ENCODE data around the gene TRIM46.
"Not testable (repeated sequence)": the region's sequence is repeated elsewhere in the genome, so short reads cannot be mapped to it uniquely, and the experiment has no call there.

The TRIM46 gene

DNA sequence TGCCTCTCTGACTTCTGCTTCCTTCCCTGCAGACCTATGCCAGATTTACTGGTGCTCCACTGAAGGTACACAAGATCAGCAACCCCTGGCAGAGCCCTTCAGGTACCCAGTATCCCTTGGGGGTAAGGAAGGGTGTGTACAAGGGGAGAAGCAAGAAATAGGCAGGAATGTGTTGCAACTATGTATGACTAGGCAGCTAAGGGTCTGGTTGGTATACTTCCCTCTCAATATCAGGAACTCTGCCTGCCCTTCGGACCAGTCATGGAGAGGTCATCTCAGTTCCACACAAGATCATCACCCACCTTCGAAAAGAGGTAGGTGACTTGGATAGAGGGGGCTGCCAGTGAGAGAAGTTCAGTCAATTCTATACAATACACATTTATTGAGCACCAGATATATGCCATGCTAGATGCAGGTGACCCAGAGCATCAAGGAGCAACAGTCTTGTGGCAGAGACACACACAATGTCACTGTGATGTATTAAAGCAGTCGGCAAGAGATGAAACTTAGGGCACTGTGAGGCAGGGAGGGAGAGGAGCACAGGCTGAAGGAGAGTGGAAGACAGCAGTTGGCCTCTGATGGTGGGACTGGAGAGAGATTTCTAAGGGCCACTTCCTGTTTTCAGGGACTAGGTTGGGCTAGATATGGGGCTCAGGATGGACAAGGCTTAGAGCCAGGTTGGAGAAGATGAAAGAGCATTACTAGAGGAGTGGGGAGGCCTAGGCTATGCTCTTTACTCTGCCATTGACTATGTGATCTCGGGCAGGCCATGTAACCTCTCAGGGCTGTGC is 36.9 kb downstream of the TRIM46 start:
- H3K4me2 ChIP-seq (ENCODE audit: low read depth, low read length): peak overlapping the region; percentile 86; the same call in 1 of the 2 replicates

DNA sequence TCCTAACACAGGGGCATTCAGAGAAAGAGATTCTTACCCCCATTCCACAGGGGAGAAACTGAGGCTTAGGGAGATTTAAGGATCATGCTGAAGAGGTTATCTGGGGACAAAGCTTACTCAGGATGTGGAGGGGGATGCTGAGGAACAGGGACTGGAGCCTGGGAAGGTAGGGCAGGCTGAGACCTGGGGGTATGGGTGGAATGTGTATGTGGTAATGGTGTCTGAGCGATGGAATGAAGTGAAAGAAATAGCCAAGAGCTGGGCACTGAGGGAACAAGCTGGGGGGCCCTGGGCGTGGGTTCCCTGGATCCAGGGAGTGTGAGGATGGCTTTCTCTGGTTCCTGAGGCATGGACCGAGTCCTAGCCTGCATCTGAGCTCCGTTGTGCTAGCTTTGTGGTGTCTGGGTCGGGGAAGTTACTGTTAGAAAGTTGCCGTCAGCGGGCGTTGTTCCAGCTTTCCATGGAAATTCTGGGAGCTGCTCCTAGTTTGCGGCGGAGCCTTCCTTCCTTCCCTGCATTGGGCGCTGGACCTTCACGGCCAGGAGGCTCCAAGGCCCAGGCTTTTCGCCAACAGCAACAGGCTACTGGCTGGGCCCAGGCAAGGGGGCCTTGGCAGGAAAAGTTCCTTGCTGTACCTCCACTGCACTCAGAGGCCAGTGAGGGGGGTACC is 37.9 kb downstream of the TRIM46 start:
- not testable (repeated sequence) for H3K4me3 ChIP-seq (ENCODE audit: low read length); H3K79me2 ChIP-seq (ENCODE audit: low read length); H3K4me2 ChIP-seq (ENCODE audit: low read depth, low read length); H3K36me3 ChIP-seq (replicated peaks; ENCODE audit: insufficient read depth, low read length); H3K9me2 ChIP-seq (replicated peaks; ENCODE audit: insufficient read depth, low read length); H2AFZ ChIP-seq (ENCODE audit: low read length); H3K9ac ChIP-seq (ENCODE audit: low read length); H3K9me3 ChIP-seq (replicated peaks; ENCODE audit: insufficient read depth, low read length); DNase-seq; H3K27me3 ChIP-seq (replicated peaks; ENCODE audit: insufficient read depth, low read length); H3K27ac ChIP-seq (ENCODE audit: low read length); H4K20me1 ChIP-seq (ENCODE audit: insufficient read depth, low read length)
- Histone ChIP-seq H3F3A (ENCODE audit: insufficient read depth, low read length) (peaks cover 10% of the 10 kb centered on the region), H3K4me1 (ENCODE audit: low read length) (peaks cover 13% of the 10 kb centered on the region)

More for the DNA sequence above, 36.9 kb downstream of the TRIM46 start:
- H3K9ac ChIP-seq (ENCODE audit: low read length): no peak overlapping the region
- peaks cover 10% of the 10 kb centered on the region for H3F3A ChIP-seq (ENCODE audit: insufficient read depth, low read length)
- H3K79me2 ChIP-seq (ENCODE audit: low read length): peaks cover 9% of the 10 kb centered on the region; the same call in 1 of the 2 replicates
- no peak overlapping the region for H3K4me3 ChIP-seq (ENCODE audit: low read length)
- no peaks in the 10 kb centered on the region for H3K27me3 ChIP-seq (replicated peaks; ENCODE audit: insufficient read depth, low read length)
- no peak overlapping the region for H2AFZ ChIP-seq (ENCODE audit: low read length)
- no peaks in the 10 kb centered on the region for H3K36me3 ChIP-seq (replicated peaks; ENCODE audit: insufficient read depth, low read length)
- no peaks in the 10 kb centered on the region for H3K9me3 ChIP-seq (replicated peaks; ENCODE audit: insufficient read depth, low read length)
- peaks cover 13% of the 10 kb centered on the region for H3K4me1 ChIP-seq (ENCODE audit: low read length)
- DNase-seq: no peak
- TF ChIP-seq, protein P1, sequence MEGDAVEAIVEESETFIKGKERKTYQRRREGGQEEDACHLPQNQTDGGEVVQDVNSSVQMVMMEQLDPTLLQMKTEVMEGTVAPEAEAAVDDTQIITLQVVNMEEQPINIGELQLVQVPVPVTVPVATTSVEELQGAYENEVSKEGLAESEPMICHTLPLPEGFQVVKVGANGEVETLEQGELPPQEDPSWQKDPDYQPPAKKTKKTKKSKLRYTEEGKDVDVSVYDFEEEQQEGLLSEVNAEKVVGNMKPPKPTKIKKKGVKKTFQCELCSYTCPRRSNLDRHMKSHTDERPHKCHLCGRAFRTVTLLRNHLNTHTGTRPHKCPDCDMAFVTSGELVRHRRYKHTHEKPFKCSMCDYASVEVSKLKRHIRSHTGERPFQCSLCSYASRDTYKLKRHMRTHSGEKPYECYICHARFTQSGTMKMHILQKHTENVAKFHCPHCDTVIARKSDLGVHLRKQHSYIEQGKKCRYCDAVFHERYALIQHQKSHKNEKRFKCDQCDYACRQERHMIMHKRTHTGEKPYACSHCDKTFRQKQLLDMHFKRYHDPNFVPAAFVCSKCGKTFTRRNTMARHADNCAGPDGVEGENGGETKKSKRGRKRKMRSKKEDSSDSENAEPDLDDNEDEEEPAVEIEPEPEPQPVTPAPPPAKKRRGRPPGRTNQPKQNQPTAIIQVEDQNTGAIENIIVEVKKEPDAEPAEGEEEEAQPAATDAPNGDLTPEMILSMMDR (IDR thresholded peaks at IDR 0.05; ENCODE audit: low read length): no peak
- no peak for TF ChIP-seq EZH2phosphoT487 (IDR thresholded peaks at IDR 0.05; ENCODE audit: low read length)
- TF ChIP-seq EZH2 (optimal IDR thresholded peaks at IDR 0.05; ENCODE audit: low read depth, low read length): no peak
- H4K20me1 ChIP-seq (ENCODE audit: insufficient read depth, low read length): no peaks in the 10 kb centered on the region
- H3K9me2 ChIP-seq (replicated peaks; ENCODE audit: insufficient read depth, low read length): no peaks in the 10 kb centered on the region
- no peak overlapping the region for H3K27ac ChIP-seq (ENCODE audit: low read length)

DNA sequence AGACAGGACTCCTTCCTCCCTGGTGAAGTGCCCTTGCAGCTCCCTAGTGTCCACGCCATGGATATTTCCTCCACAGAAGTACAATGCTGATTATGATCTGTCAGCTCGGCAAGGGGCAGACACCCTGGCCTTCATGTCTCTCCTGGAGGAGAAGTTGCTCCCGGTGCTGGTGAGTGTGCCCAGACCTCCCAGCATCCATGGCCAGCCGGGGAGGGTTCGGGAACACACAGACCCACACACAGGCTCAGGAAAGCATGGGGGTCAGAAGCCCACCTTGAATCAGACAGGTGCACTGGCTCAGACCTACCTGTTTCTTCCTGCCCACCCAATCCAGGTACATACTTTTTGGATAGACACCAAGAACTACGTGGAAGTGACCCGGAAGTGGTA is 38.4 kb downstream of the TRIM46 start:
- H3K27ac ChIP-seq (ENCODE audit: low read length); H3K4me2 ChIP-seq (ENCODE audit: low read depth, low read length); H3K36me3 ChIP-seq (replicated peaks; ENCODE audit: insufficient read depth, low read length): not testable (repeated sequence)

DNA sequence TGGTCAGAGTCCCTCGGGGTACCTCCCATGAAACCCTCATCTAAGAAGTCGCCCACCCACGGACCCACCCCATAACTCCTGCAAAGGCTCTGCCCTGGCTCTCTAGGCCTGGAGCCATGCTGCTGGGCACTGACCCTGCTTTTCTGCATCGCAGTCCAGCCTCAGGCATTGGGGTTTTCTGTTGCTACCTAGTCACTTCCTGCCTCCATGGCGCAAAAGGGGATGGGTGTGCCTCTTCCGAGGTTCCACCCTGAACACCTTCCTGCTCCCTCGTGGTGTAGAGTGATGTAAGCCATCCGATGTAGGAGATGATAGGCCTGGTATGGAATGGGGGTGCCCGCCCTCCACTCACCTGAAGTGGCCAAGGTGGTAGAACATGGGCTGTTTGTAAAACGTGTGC is 41.1 kb downstream of the TRIM46 start:
- not testable (repeated sequence) for H3K4me3 ChIP-seq (ENCODE audit: low read length); H2AFZ ChIP-seq (ENCODE audit: low read length); H3K36me3 ChIP-seq (replicated peaks; ENCODE audit: insufficient read depth, low read length); H3K4me1 ChIP-seq (ENCODE audit: low read length); H3K27me3 ChIP-seq (replicated peaks; ENCODE audit: insufficient read depth, low read length); H4K20me1 ChIP-seq (ENCODE audit: insufficient read depth, low read length); H3F3A ChIP-seq (ENCODE audit: insufficient read depth, low read length); DNase-seq; H3K4me2 ChIP-seq (ENCODE audit: low read depth, low read length); H3K9ac ChIP-seq (ENCODE audit: low read length); H3K79me2 ChIP-seq (ENCODE audit: low read length); H3K9me2 ChIP-seq (replicated peaks; ENCODE audit: insufficient read depth, low read length); H3K27ac ChIP-seq (ENCODE audit: low read length); H3K9me3 ChIP-seq (replicated peaks; ENCODE audit: insufficient read depth, low read length)

More for the DNA sequence above, 38.4 kb downstream of the TRIM46 start:
- not testable (repeated sequence) for DNase-seq; H3K79me2 ChIP-seq (ENCODE audit: low read length); H2AFZ ChIP-seq (ENCODE audit: low read length); H4K20me1 ChIP-seq (ENCODE audit: insufficient read depth, low read length); H3K27me3 ChIP-seq (replicated peaks; ENCODE audit: insufficient read depth, low read length); H3K9me3 ChIP-seq (replicated peaks; ENCODE audit: insufficient read depth, low read length); H3K4me3 ChIP-seq (ENCODE audit: low read length); H3K9me2 ChIP-seq (replicated peaks; ENCODE audit: insufficient read depth, low read length); H3K9ac ChIP-seq (ENCODE audit: low read length)
- peaks cover 10% of the 10 kb centered on the region for H3F3A ChIP-seq (ENCODE audit: insufficient read depth, low read length)
- peaks cover 11% of the 10 kb centered on the region for H3K4me1 ChIP-seq (ENCODE audit: low read length)
